ENCODE results near the gene ISYNA1. TPM values are rescaled to one million over a fixed set of nuclear protein-coding genes. Genes with fewer than 3 reads are reported as not detected.
"Not testable (repeated sequence)": the region's sequence is repeated elsewhere in the genome, so short reads cannot be mapped to it uniquely, and the experiment has no call there.

ISYNA1 gene
- polyA plus RNA-seq, 2 of the 4 experiments (the other 2 are of a cell fraction) = 18.0 to 60.7 TPM

DNA sequence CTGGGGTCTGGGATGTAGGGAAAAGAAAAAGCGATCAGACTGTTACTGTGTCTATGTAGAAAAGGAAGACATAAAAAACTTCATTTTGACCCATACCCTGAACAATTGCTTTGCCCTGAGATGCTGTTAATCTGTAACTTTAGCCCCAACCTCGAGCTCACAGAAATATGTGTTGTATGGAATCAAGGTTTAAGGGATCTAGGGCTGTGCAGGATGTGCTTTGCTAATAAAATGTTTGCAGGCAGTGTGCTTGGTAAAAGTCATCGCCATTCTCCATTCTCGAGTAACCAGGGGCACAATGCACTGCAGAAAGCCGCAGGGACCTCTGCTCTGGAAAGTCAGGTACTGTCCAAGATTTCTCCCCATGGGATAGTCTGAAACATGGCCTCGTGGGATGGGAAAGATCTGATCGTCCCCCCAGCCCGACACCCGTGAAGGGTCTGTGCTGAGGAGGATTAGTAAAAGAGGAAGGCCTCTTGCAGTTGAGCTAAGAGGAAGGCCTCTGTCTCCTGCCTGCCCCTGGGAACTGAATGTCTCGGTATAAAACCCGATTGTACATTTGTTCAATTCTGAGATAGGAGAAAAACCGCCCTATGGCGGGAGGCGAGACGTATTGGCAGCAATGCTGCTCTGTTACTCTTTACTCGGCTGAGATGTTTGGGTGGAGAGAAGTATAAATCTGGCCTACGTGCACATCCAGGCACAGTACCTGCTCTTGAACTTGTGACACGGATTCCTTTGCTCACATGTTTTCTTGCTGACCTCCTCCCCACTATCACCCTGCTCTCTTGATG lies 35.3 kb downstream of the ISYNA1 start:
- H3K4me3 ChIP-seq, POLR2A ChIA-PET: not testable (repeated sequence)

GRCh38 chr19:18401580-18402112 lies 36.3 kb downstream of the ISYNA1 start:
- Histone ChIP-seq H3K4me3 (no peak overlapping the region), H3K4me2 (peak overlapping the region; percentile 71), H3K9me3 (no peaks in the 10 kb centered on the region), H3K27ac (peak overlapping the region; percentile 83 to 91), H3K4me1 (peaks cover 39% of the 10 kb centered on the region)
- no peak for TF ChIP-seq RARB (CRISPR knock-in tag; IDR thresholded peaks at IDR 0.05)
- TF ChIP-seq SMC3 (IDR thresholded peaks at IDR 0.05) = peak; percentile 39; the same call in 2 of the 3 replicates
- peak; percentile 84 for TF ChIP-seq KDM1A (IDR thresholded peaks at IDR 0.05; ENCODE audit: low read depth)
- no peak for TF ChIP-seq BHLHE40 (IDR thresholded peaks at IDR 0.05; ENCODE audit: low read depth, low read length)
- peak; percentile 69; the same call in 1 of the 2 replicates for TF ChIP-seq CHD4 (IDR thresholded peaks at IDR 0.05; ENCODE audit: borderline replicate concordance)
- TF ChIP-seq HOXB5 (CRISPR knock-in tag; IDR thresholded peaks at IDR 0.05) = no peak
- TF ChIP-seq RAD21 (conservative IDR thresholded peaks at IDR 0.05 in 1 of 2, IDR thresholded peaks at IDR 0.05 in 1 of 2) = peak; percentile 29 to 34; a peak in 3 of 5 replicates
- no peak for TF ChIP-seq NFE2L2 (conservative IDR thresholded peaks at IDR 0.05; ENCODE audit: low read length)
- TF ChIP-seq MAZ (IDR thresholded peaks at IDR 0.05; ENCODE audit: borderline replicate concordance, low read depth, low read length) = no peak
- TF ChIP-seq ZSCAN20 (CRISPR knock-in tag; IDR thresholded peaks at IDR 0.05) = no peak
- TF ChIP-seq CBX2 (IDR thresholded peaks at IDR 0.05; ENCODE audit: borderline replicate concordance, low read depth) = no peak
- no peak for TF ChIP-seq GATA3 (IDR thresholded peaks at IDR 0.05; ENCODE audit: borderline replicate concordance)
- peak; percentile 45 for TF ChIP-seq CTCF (IDR thresholded peaks at IDR 0.05)
- peak in 1 of 2 experiments; percentile 85 for DNase-seq (ENCODE audit: low read depth in 1 of 2, low spot score in 1 of 2)
- 24% methylated on average over 7 of the region's 7 CpGs for WGBS (ENCODE audit: missing lambda C conversion rate)
- FAIRE-seq = no peak
- ChIA-PET CTCF (interaction anchor here (0.6 to 7.5 kb wide), 11 partner anchors 11 to 153 kb away, joined by 3 to 85 read pairs (median 4); partner anchors contain the start of gene SSBP4), POLR2A (interaction anchor here (0.9 to 2.7 kb wide), 4 partner anchors 11 to 16 kb away, joined by 3 to 10 read pairs (median 6); partner anchors contain the start of gene GDF15)
- ATAC-seq = peak; percentile 91 to 94

More for the DNA sequence above, 35.3 kb downstream of the ISYNA1 start:
- CTCF ChIA-PET = interaction anchor here (0.9 to 7.5 kb wide), 5 partner anchors 10 to 123 kb away, joined by 3 to 85 read pairs (median 6); no protein-coding TSS in a partner anchor
- 59% methylated on average over 18 of the region's 18 CpGs for WGBS (ENCODE audit: missing lambda C conversion rate)
- not testable (repeated sequence) for DNase-seq (ENCODE audit: low read depth in 1 of 2, low spot score in 1 of 2); ATAC-seq; FAIRE-seq; H3K9me3 ChIP-seq
- H3K27ac ChIP-seq = peak overlapping the region; percentile 83 to 91
- H3K4me2 ChIP-seq = peak overlapping the region; percentile 71
- H3K4me1 ChIP-seq = peaks cover 39% of the 10 kb centered on the region

- WGBS (ENCODE audit: missing lambda C conversion rate) = 24% methylated on average over 3 of the region's 6 CpGs
- H3K4me2 ChIP-seq = peak overlapping the region; percentile 1; the same call in 1 of the 3 replicates
- ChIA-PET CTCF (interaction anchor here (2.1 to 7.5 kb wide), 3 partner anchors 11 to 50 kb away, joined by 17 to 85 read pairs (median 21); no protein-coding TSS in a partner anchor), POLR2A (no interaction called here)
- H3K4me3 ChIP-seq = no peak overlapping the region
- TF ChIP-seq MAFK (IDR thresholded peaks at IDR 0.05; ENCODE audit: partially characterized antibody) (peak; percentile 73), HDAC2 (IDR thresholded peaks at IDR 0.05) (no peak)
- H3K27ac ChIP-seq = peak overlapping the region in 1 of 2 experiments; percentile 91; a peak in 3 of 6 replicates
- peak in 1 of 2 experiments; percentile 38 for DNase-seq (ENCODE audit: low read depth in 1 of 2, low spot score in 1 of 2)
- H3K4me1 ChIP-seq = peaks cover 39% of the 10 kb centered on the region
- no peak for FAIRE-seq
- no peak for ATAC-seq
- no peaks in the 10 kb centered on the region for H3K9me3 ChIP-seq
Observed at GRCh38 chr19:18399008-18399407, 38.9 kb downstream of the ISYNA1 start.
